Measurements from ENCODE around the gene ELK3. TPM values are rescaled to one million over a fixed set of nuclear protein-coding genes. Genes with fewer than 3 reads are reported as not detected.

ELK3 gene
- total RNA-seq, 1 experiment from 2014 or later: 0.45 TPM

GRCh38 chr12:96208346-96208745 lies 14.2 kb downstream of the ELK3 start:
- Mint-ChIP-seq H3K9me3 (ENCODE audit: unreplicated experiment) (no peaks in the 10 kb centered on the region), H3K4me3 (ENCODE audit: unreplicated experiment) (no peak overlapping the region), H3K27me3 (ENCODE audit: insufficient read depth, unreplicated experiment) (peaks cover 11% of the 10 kb centered on the region), H3K36me3 (ENCODE audit: insufficient read depth, unreplicated experiment) (no peaks in the 10 kb centered on the region), H3K4me1 (ENCODE audit: low read depth, unreplicated experiment) (no peaks in the 10 kb centered on the region), H3K27ac (ENCODE audit: unreplicated experiment) (no peak overlapping the region)
- POLR2A ChIA-PET: interaction anchor here (0.6 kb wide), 1 partner anchor 95 kb away, joined by 3 read pairs; no protein-coding TSS in a partner anchor
- Histone ChIP-seq H3K4me1 (no peaks in the 10 kb centered on the region), H3K9me3 (no peaks in the 10 kb centered on the region), H3K36me3 (ENCODE audit: control insufficient read depth, insufficient read depth, low read length) (no peaks in the 10 kb centered on the region), H3K4me3 (ENCODE audit: low read depth, low read length) (no peak overlapping the region), H3K27me3 (replicated peaks; ENCODE audit: control insufficient read depth, insufficient read depth, low read length) (no peaks in the 10 kb centered on the region)
- CTCF ChIA-PET: interaction anchor here (1.3 kb wide), 1 partner anchor 309 kb away, joined by 4 read pairs; no protein-coding TSS in a partner anchor
- no peak for DNase-seq
- intact Hi-C loops (cut with micrococcal nuclease; ENCODE audit: unreplicated experiment): no loop called here
- BruUV-seq (replicated peaks): no TSS peak
- TF ChIP-seq CTCF (IDR thresholded peaks at IDR 0.05; ENCODE audit: insufficient read depth in 1 of 2, low read depth in 1 of 2, low read length in 1 of 2, severe bottlenecking in 1 of 2, unreplicated experiment in 1 of 2): no peak

DNA sequence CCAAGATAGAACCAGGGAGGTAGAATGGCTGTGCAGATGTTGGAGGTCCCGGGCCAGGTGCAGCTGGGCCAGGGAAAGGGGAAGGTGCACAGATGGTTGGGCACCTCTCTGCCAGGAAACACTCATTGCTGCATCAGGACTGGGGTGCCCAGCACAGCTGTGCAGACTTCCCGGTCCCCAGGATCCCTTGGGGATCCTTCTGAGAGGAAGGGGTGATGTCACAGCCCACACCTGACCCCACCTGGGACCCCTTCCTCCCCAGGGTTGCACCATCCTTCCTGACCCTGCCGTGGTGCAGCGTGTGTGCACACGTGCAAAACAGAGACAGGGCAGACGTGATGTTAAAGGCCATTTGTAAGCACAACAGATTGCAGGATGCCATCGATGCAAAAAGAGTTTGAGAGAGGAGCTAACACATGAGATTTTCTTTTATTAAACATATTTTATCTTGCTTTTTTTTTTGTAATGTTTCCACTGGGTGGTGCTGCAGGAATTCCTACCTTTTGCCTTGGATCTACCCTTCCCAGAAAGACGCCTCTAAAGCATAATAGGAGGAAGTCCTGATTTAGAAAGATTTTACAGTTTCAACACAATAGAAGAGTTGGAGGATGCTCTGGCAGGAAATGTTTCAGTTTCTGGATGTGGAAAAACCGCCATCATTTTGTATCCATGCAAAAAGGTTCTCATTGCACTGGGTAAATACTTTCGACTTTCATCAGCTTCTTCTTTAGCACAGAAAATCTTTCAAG lies 14.8 kb downstream of the ELK3 start:
- Mint-ChIP-seq H3K36me3 (ENCODE audit: insufficient read depth, unreplicated experiment) (no peaks in the 10 kb centered on the region), H3K4me3 (ENCODE audit: unreplicated experiment) (no peak overlapping the region), H3K4me1 (ENCODE audit: low read depth, unreplicated experiment) (no peaks in the 10 kb centered on the region), H3K27ac (ENCODE audit: unreplicated experiment) (no peak overlapping the region), H3K27me3 (ENCODE audit: insufficient read depth, unreplicated experiment) (peaks cover 11% of the 10 kb centered on the region), H3K9me3 (ENCODE audit: unreplicated experiment) (no peaks in the 10 kb centered on the region)
- no peak for TF ChIP-seq CTCF (IDR thresholded peaks at IDR 0.05; ENCODE audit: insufficient read depth in 1 of 2, low read depth in 1 of 2, low read length in 1 of 2, severe bottlenecking in 1 of 2, unreplicated experiment in 1 of 2)
- no peaks in the 10 kb centered on the region for H3K36me3 ChIP-seq (ENCODE audit: control insufficient read depth, insufficient read depth, low read length)
- no peak overlapping the region for H3K4me3 ChIP-seq (ENCODE audit: low read depth, low read length)
- H3K27me3 ChIP-seq (replicated peaks; ENCODE audit: control insufficient read depth, insufficient read depth, low read length): no peaks in the 10 kb centered on the region
- no peaks in the 10 kb centered on the region for H3K4me1 ChIP-seq
- DNase-seq: no peak
- BruUV-seq (replicated peaks): no TSS peak
- H3K9me3 ChIP-seq: no peaks in the 10 kb centered on the region
- ChIA-PET POLR2A (interaction anchor here (0.6 kb wide), 1 partner anchor 96 kb away, joined by 3 read pairs; no protein-coding TSS in a partner anchor), CTCF (interaction anchor here (1.3 kb wide), 1 partner anchor 308 kb away, joined by 4 read pairs; no protein-coding TSS in a partner anchor)
- intact Hi-C loops (cut with micrococcal nuclease; ENCODE audit: unreplicated experiment): loop anchor here (1.0 kb wide), 1 partner anchor 307 kb away; no protein-coding TSS in a partner anchor

- DNase-seq: no peak
- ChIA-PET POLR2A (interaction anchor here (0.5 kb wide), 1 partner anchor 154 kb away, joined by 3 read pairs; no protein-coding TSS in a partner anchor), CTCF (no interaction called here)
- Histone ChIP-seq H3K4me1 (no peaks in the 10 kb centered on the region), H3K27me3 (replicated peaks; ENCODE audit: control insufficient read depth, insufficient read depth, low read length) (no peaks in the 10 kb centered on the region), H3K4me3 (ENCODE audit: low read depth, low read length) (no peak overlapping the region), H3K36me3 (ENCODE audit: control insufficient read depth, insufficient read depth, low read length) (no peaks in the 10 kb centered on the region), H3K9me3 (no peaks in the 10 kb centered on the region)
- peaks cover 7% of the 10 kb centered on the region for H3K27me3 Mint-ChIP-seq (ENCODE audit: insufficient read depth, unreplicated experiment)
- no peak overlapping the region for H3K27ac Mint-ChIP-seq (ENCODE audit: unreplicated experiment)
- no peaks in the 10 kb centered on the region for H3K9me3 Mint-ChIP-seq (ENCODE audit: unreplicated experiment)
- intact Hi-C loops (cut with micrococcal nuclease; ENCODE audit: unreplicated experiment): no loop called here
- no peaks in the 10 kb centered on the region for H3K36me3 Mint-ChIP-seq (ENCODE audit: insufficient read depth, unreplicated experiment)
- no TSS peak for BruUV-seq (replicated peaks)
- H3K4me3 Mint-ChIP-seq (ENCODE audit: unreplicated experiment): no peak overlapping the region
- no peaks in the 10 kb centered on the region for H3K4me1 Mint-ChIP-seq (ENCODE audit: low read depth, unreplicated experiment)
- no peak for TF ChIP-seq CTCF (IDR thresholded peaks at IDR 0.05; ENCODE audit: insufficient read depth in 1 of 2, low read depth in 1 of 2, low read length in 1 of 2, severe bottlenecking in 1 of 2, unreplicated experiment in 1 of 2)
Observed at GRCh38 chr12:96210376-96211055, 16.3 kb downstream of the ELK3 start.

Measured in Caco-2 (cell line).